HG03442 (cell line): ENCODE results near the gene KCNK5.

Experiments used
- ATAC-seq: cut with Tn5 transposase; IDR thresholded peaks from one replicate; pipeline ENCODE4 v1.9.1; 2021; ENCODE audit warnings: mild to moderate bottlenecking, moderate library complexity; ENCODE audit not compliant: unreplicated experiment

KCNK5 gene

GRCh38 chr6:39178235-39178634 is 51.0 kb downstream of the KCNK5 start:
- no peak for ATAC-seq

- no peak for ATAC-seq
These were observed 52.1 kb downstream of the KCNK5 start for GRCh38 chr6:39177130-39177529.

DNA sequence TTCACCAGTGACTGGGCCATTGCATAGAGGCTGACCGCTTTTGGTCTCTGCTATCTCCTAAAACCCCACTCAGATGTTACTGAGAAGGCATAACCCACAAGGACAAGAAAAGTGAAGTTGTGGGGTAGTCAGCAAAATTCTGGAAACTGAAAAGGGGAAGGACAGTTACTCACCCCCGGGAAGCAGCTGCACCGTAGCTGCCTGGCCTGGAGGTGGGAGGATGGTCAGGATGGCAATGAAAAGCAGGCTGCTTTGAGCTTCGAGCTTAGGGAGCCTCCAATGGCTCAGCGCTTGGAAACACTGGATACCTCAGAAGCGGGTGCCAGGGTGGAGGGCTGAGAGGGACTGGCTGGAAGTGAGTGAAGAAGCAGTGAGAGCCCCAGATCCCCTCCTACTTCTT is 56.0 kb downstream of the KCNK5 start:
- ATAC-seq = no peak

DNA sequence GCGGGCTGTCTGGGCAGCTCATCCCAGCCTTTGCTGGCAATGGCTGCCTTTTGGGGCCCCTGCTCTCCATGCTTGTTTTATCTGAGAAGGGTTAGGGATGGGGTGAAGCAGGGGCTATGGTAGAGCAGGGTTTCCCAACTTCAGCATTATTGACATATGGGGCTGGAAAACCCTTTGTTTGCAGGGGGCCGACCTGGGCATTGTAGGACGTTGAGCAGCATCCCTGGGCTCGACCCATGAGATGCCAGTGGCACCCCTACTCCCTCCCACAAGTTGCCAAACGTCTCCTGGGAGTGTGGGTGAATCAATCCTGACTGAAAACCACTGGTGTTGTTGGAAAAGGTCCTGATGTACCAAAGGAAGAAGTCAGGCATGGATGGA is 56.9 kb downstream of the KCNK5 start:
- no peak for ATAC-seq

- ATAC-seq = no peak
These were observed 57.5 kb downstream of the KCNK5 start for GRCh38 chr6:39171489-39172376.

DNA sequence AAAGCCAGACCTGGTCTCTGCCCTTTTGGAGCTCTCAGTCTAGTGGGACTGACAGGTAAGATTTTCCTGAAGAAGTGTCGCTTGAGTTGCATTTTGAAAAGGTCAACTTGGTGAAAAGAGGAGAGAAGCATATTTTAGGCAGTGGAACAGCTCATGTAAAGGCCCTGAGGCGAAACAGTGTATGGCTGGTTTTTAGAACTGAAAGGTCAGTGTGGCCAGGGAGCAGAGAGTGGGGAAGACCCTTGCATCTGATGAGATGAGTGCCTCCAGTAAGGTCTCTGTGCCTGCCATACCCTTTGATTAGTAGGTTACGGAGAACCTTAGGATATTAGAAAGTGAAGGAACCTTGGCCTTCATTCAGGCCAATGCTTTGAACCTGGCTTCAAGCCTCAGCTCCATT is 58.4 kb downstream of the KCNK5 start:
- ATAC-seq = no peak

DNA sequence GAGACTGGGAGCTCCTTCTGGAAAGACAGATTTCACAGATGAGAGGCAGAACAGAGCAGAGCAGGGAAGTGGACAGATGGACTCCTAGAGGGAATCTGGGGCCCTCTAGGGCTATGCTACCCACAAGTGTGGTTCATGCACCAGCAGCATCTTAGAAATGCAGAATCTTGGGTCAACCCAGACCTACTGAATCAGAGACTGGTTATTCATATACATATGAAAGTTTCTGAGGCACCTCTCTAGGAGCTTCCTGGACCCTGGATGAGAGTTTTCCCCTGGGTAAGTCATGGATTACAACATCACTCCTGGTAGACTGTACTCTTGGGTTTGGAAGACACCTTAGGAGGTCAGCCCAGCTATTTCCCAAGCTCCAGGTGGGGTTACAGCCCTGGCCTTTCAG is 58.9 kb downstream of the KCNK5 start:
- ATAC-seq = no peak

DNA sequence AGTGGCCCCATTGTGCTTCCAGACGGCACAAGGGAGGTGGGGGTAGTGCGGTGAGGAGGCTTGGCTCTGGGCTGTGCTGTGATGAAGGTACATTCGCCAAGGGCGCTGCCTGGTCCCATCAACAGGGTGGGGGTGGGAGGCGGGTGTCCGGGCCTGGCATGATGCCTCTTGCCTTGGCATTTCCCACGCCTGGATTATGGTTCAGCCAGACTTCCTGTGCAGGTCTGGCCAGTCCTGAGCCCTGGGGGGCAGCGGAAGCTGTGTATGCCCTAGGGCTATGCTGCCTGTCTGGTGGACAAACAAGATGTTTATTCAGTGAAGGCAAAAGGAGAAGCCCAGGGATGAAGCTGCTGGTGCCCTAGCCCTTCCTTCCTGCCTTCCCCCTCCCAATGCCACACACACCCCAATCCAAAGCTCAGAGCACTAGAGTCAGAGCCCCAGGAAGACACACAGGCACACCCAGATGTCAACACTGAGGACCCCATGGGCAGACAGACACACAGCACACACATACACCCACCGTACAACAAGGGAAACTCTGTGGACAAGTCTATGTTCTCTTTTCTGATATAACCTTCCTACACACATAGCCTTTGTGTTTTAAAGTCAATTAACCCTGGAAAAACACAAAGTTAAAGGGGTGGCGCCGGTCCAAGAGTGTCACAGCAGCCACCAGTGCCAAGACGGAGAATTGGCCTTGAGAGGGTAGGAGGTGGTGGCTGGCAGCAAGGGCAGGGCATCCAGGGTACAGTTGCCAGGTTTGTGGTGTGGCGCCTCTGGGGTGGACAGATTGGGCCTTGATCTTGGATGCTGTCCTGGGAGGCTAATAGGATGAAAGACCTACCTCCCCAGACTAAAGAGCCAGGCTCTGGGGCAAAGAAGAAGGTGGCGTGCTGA is 59.6 kb downstream of the KCNK5 start:
- no peak for ATAC-seq

GRCh38 chr6:39167866-39168625 is 61.2 kb downstream of the KCNK5 start:
- ATAC-seq = no peak

GRCh38 chr6:39167321-39167720 is 62.0 kb downstream of the KCNK5 start:
- no peak for ATAC-seq

DNA sequence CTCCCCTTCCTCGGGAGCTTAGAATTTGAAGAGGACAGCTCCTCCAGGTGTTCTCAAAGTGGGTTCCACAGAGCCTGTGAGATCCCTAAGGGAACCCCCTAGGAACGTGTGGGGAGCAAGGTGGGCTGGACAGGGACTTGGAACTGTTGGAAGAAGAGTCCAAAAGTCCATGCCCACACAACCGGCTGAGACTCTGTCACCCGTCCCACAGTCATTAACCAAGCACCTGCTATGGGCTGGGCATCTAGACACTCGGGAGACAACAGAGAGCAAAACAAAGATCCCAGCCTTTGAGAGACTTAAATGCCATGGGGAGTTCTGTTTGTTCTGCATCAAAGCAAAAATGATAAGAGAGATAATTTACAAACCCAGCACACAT is 62.4 kb downstream of the KCNK5 start:
- no peak for ATAC-seq

DNA sequence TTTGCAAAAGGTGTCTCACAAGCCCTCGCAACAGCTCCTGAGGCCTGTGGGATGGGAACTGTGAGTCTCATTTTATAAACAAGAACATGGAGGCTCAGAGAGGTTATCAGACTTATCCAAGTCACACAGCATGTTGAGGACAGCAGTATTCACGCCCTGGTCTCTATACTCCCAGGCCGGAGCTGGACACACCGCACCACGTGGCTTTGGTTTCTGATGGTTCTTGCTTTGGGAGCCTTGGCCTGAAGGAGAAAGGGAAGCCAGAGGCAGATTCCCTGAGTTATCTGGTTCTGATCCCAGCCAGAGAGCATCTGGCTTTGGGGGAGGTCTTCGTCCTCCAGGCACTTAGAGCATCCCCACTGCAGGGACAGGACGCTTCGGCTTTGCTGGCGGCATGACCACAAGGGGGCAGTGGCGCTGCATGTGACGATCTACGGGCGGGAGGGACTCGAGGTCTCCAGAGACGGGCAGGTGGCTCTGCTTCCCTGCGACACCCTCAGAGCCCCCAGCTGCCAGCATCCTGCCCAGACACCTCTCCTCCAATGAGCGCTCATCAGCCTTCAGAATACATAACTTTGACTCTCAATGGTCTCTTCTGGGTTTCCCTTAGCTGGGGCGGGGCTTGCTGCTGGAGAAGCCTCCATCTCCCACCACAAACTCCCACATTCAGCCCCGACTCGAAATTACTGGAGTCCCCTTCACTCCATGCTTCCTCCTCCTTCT is 62.9 kb downstream of the KCNK5 start:
- no peak for ATAC-seq

- no peak for ATAC-seq
These were observed 71.8 kb downstream of the KCNK5 start for GRCh38 chr6:39157511-39157910.

DNA sequence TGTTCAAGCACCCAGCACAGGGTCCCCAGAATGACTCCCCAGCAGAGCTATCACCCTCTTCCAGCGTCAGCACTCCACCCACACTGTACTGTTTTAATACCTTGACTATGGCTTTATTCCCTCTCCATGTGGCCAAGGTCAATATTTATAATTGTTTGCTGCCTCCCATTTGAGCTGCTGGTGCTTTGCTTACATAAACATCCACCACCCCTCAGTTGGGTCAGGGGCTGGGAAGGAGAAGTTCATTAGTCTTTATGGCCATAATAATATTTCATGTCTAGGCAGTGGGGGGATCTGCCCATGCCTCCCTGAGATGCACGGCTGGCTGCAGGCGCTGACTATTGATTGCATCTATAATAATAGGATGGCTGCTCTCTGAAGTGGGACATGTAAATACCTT is 72.5 kb downstream of the KCNK5 start:
- no peak for ATAC-seq

GRCh38 chr6:39154705-39155104 is 74.6 kb downstream of the KCNK5 start:
- ATAC-seq = no peak

- ATAC-seq = no peak
These were observed 75.4 kb downstream of the KCNK5 start for GRCh38 chr6:39153766-39154397.

DNA sequence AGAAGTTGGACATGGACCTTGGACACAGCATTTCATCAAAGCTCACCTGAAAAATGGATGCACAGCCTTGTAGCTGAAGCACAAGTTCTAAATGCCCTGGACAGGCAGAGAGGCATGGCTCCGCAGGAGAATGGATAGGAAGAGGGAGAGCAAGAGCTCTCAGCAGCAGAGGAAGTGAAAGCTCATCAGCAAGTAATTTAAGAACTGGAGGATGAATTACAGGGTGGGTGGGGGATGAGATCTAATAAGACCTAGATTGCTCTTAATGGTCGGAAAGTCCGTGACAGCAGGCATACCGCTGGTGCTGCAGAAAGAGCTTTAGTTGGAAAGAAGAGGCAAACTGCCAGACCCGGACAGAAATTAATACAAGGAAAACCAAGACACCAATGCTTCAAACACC is 77.0 kb downstream of the KCNK5 start:
- no peak for ATAC-seq

- ATAC-seq = no peak
These were observed 78.1 kb downstream of the KCNK5 start for GRCh38 chr6:39151211-39151610.

DNA sequence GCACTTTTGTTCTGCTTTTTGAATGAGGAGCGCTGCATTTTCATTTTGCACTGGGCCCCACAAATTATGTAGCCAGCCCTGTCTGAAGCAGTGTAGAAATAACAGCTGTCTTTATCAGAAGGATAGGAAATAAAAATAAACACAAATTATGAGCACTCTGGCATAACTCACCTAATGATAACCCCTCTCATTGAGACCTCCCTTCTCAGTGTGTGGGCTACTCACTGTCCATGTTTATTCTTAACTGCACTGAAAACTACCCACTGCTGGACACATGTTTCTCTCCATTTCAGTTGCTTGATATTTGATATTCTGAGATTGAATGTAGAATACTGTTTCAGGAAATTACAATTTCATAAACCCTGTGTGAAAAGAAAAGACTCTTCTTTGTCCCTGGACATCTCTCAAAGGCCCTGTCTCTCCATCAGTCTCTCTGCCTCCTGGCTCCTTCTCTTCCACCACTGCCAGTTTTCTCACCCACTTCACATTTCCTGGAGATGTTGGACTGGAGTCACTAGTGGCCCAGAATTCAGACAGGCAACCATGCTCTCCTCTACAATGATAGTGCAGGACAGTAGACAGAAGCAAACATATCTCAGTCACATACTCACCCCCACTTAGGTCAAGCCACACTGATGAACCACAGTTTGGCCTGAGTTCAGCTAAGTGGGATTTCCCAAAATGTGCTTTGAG is 84.6 kb downstream of the KCNK5 start:
- no peak for ATAC-seq
